ENCODE data around the gene MEIS2.

GRCh38 chr15:36878684-36879262 is 221.6 kb downstream of the MEIS2 start:
- TF ChIP-seq CTCF (IDR thresholded peaks at IDR 0.05; ENCODE audit: insufficient read depth, low read depth, low read length), result no peak
- TF ChIP-seq EZH2 (IDR thresholded peaks at IDR 0.05; ENCODE audit: insufficient read depth, low read length), result no peak

Measured in astrocyte (in vitro differentiated cells and primary cell).